HepG2 (cell line): ENCODE results near the gene TMEM187. TPM values are rescaled to one million over a fixed set of nuclear protein-coding genes. Genes with fewer than 3 reads are reported as not detected.

ENCODE experiments used
- ATAC-seq: fragments of 200-7000 bp; cut with Tn5 transposase; 3 replicates; pipeline ENCODE4 v1.9.1; 2020; ENCODE audit warnings: mild to moderate bottlenecking, moderate library complexity
- BruUV-seq: library from RNA; stranded (reverse); fragments of 400-500 nt; replicated peaks from 2 replicates; lab custom pipeline; 2021; lab: Mats Ljungman, UMichigan
- CTCF ChIA-PET: fragments of 300-600 bp; formaldehyde crosslinking; extraction: SDS; loops from one replicate; lab custom pipeline; 2021; ENCODE audit warnings: low total read pairs, inconsistent platforms, low intra/inter-chr PET ratio; lab: Yijun Ruan, JAX
- POLR2A ChIA-PET: fragments of 350-600 bp; sonication (Branson Sonifier 250); formaldehyde crosslinking; loops from one replicate; lab custom pipeline; 2020; ENCODE audit warnings: antibody characterized with exemption, inconsistent platforms; lab: Yijun Ruan, JAX
- DNase-seq: peaks from one replicate; pipeline ENCODE4 v3.0.0-alpha.2; 2015; ENCODE audit warnings: low spot score
- FAIRE-seq: peaks from 3 replicates; lab custom pipeline; 2011; peaks lifted over from hg19 to GRCh38; lab: Jason Lieb, UNC
- H2AFZ ChIP-seq: one replicate; pipeline ENCODE4 v1.6.1; 2011; ENCODE audit warnings: low read length, inconsistent platforms
- H3K27ac ChIP-seq: fragments of 300-600 bp; 3 replicates; pipeline ENCODE4 v1.8.0; 2011; ENCODE audit warnings: mixed run types, mild to moderate bottlenecking, mixed read lengths, low read length, inconsistent platforms; ENCODE audit not compliant: insufficient read depth; ENCODE audit errors: extremely low read length
- H3K27me3 ChIP-seq, 2 experiments: fragments of 200-600 bp in 1 of 2; 2 replicates in 1 of 2; 3 replicates in 1 of 2; pipeline versions ENCODE4 v1.6.0 to v1.8.0; 2011; ENCODE audit warnings: low read length in 2 of 2, mild to moderate bottlenecking in 2 of 2, moderate library complexity in 2 of 2, inconsistent platforms in 1 of 2; ENCODE audit not compliant: insufficient read depth in 2 of 2, control insufficient read depth in 1 of 2
- H3K36me3 ChIP-seq, 2 experiments: fragments of 200-600 bp in 1 of 2; replicated peaks in 1 of 2; 2 replicates in 1 of 2; 3 replicates in 1 of 2; pipeline versions ENCODE4 v1.5.1 to v1.8.0; 2011; ENCODE audit warnings: low read length in 2 of 2, inconsistent platforms in 1 of 2; ENCODE audit not compliant: insufficient read depth in 2 of 2, control insufficient read depth in 1 of 2
- H3K4me1 ChIP-seq: 2 replicates; pipeline ENCODE4 v1.5.1; 2012; ENCODE audit warnings: low read length, inconsistent platforms; ENCODE audit not compliant: insufficient read depth
- H3K4me2 ChIP-seq: 2 replicates; pipeline ENCODE4 v1.6.0; 2011; ENCODE audit warnings: low read depth, low read length, inconsistent platforms
- H3K4me3 ChIP-seq, 3 experiments: fragments of 200-600 bp in 1 of 3; sonication (generic), shearing (Covaris generic) in 1 of 3; replicated peaks in 1 of 3; 2 replicates each; pipeline ENCODE4 v1.5.1; 2011 to 2016; ENCODE audit warnings: low read length in 3 of 3, inconsistent platforms in 2 of 3, low read depth in 2 of 3, mild to moderate bottlenecking in 2 of 3, control low read depth in 1 of 3, mixed read lengths in 1 of 3; ENCODE audit not compliant: insufficient read depth in 1 of 3
- H3K79me2 ChIP-seq: one replicate; pipeline ENCODE4 v1.6.1; 2011; ENCODE audit warnings: low read length, inconsistent platforms; ENCODE audit not compliant: insufficient read depth
- H3K9ac ChIP-seq: 2 replicates; pipeline ENCODE4 v1.6.0; 2011; ENCODE audit warnings: mild to moderate bottlenecking, low read depth, low read length, inconsistent platforms; ENCODE audit not compliant: insufficient read depth
- H3K9me3 ChIP-seq: 2 replicates; pipeline ENCODE4 v1.5.1; 2012; ENCODE audit warnings: mild to moderate bottlenecking, low read length
- H4K20me1 ChIP-seq: 2 replicates; pipeline ENCODE4 v1.6.0; 2011; ENCODE audit warnings: inconsistent platforms, mild to moderate bottlenecking, low read length, moderate library complexity; ENCODE audit not compliant: insufficient read depth
- CBX1 ChIP-seq: IDR thresholded peaks from one replicate; pipeline ENCODE4 v1.6.1; 2016; ENCODE audit warnings: antibody characterized with exemption, low read depth
- NFE2L2 ChIP-seq: fragments of 150-350 bp; IDR thresholded peaks from 2 replicates; pipeline ENCODE4 v1.6.1; 2014; ENCODE audit warnings: low read length
- TBX3 ChIP-seq: fragments of 450-650 bp; IDR thresholded peaks from 2 replicates; pipeline ENCODE4 v1.6.1; 2017; ENCODE audit warnings: antibody characterized with exemption, mild to moderate bottlenecking, inconsistent platforms, borderline replicate concordance
- ZFP82 ChIP-seq: sonication (generic); formaldehyde crosslinking; IDR thresholded peaks from 2 replicates; pipeline ENCODE4 v1.5.1; 2020; ENCODE audit warnings: mild to moderate bottlenecking, missing genetic modification reagents, borderline replicate concordance
- WGBS: methylation state at CpG from one replicate; pipeline ENCODE4 v1.1.6; 2017; ENCODE audit warnings: low lambda C conversion rate; 5-methylcytosine and 5-hydroxymethylcytosine counted together
- in situ Hi-C: cut with HindIII; loops from 2 replicates; pipeline ENCODE4 v1.10.0; 2017; ENCODE audit warnings: low pct_unique_long_range_greater_than_20kb; ENCODE audit not compliant: extremely low pct_ligation_motif_present
- intact Hi-C: fragments of 100-400 bp; cut with micrococcal nuclease; formaldehyde crosslinking; loops from one replicate; pipeline ENCODE4 v1.10.0; 2022; ENCODE audit not compliant: unreplicated experiment
- polyA plus RNA-seq, 8 experiments: library from polyadenylated mRNA; depleted of rRNA in 3 of 8; stranded (reverse) in 7 of 8; unstranded in 1 of 8; fragments of >200 nt; fragmentation: Illumina TruSeq in 4 of 8; extraction: Trizol in 4 of 8; gene quantifications; 2 replicates each; pipeline versions ENCODE4 v1.2.1 to v1.2.3, GENCODE V29; 2011 to 2016; ENCODE audit warnings: low read depth in 4 of 8, missing spikeins in 1 of 8, mixed read lengths in 1 of 8; ENCODE audit not compliant: insufficient read depth in 1 of 8
- total RNA-seq, 5 experiments: library from RNA; depleted of rRNA; stranded (reverse); fragments of >200 nt; fragmentation: Illumina TruSeq; extraction: Trizol; gene quantifications; 2 replicates each; pipeline ENCODE4 v1.2.3, GENCODE V29; 2016; ENCODE audit warnings: low read depth in 1 of 5
- TF ChIP-seq, protein P1 (sequence below): sonication (generic); formaldehyde crosslinking; IDR thresholded peaks from 2 replicates; pipeline ENCODE4 v1.5.1; 2020; ENCODE audit warnings: mild to moderate bottlenecking, missing genetic modification reagents, moderate library complexity

Gene TMEM187
- total and polyA plus RNA-seq, 2 of the 13 experiments (the other 11 are each of a cell fraction or from before 2014, with no cell fraction given) = 2.2 to 6.2 TPM

DNA sequence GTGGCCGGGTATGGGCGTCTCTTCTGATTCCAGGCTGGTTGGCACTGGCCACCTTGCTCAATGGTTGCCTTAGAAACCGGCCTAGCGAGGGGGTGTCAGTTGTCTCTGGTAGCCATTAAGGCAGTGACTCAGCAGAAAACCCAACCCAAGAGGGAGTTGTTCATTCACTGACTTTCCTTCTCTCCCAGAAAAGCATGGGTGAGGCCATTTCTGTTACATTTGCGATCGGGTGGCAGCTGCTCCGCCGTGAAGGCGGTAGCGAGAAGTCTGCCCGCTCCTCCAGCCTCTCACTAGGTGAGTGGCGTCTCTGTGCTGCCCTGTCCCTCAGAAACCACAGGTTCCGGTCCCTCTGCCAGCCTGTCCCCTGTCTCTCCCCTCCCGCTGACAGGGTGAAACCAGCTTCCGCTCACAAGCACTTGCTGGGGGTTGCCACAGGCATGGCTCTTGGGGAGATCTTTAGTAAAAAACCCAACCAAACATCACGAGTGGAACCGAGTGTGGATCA lies 29.7 kb downstream of the TMEM187 start:
- in situ Hi-C loops (no loop called here), intact Hi-C loops (no loop called here)

More for the DNA sequence above, 29.7 kb downstream of the TMEM187 start:
- Histone ChIP-seq H3K27ac (no peak overlapping the region), H3K27me3 (no peaks in the 10 kb centered on the region), H3K4me3 (no peak overlapping the region), H3K79me2 (no peaks in the 10 kb centered on the region), H2AFZ (no peak overlapping the region), H4K20me1 (no peaks in the 10 kb centered on the region), H3K4me2 (no peak overlapping the region), H3K9me3 (no peaks in the 10 kb centered on the region), H3K4me1 (no peaks in the 10 kb centered on the region), H3K36me3 (no peaks in the 10 kb centered on the region), H3K9ac (no peak overlapping the region)
- CTCF ChIA-PET = no interaction called here
- no TSS peak for BruUV-seq
- no peak for DNase-seq
- POLR2A ChIA-PET = no interaction called here
- 100% methylated on average over 7 of the region's 17 CpGs for WGBS
- peak; percentile 87 for TF ChIP-seq NFE2L2
- TF ChIP-seq CBX1 = no peak
- TF ChIP-seq ZFP82 = no peak
- TF ChIP-seq, protein P1, sequence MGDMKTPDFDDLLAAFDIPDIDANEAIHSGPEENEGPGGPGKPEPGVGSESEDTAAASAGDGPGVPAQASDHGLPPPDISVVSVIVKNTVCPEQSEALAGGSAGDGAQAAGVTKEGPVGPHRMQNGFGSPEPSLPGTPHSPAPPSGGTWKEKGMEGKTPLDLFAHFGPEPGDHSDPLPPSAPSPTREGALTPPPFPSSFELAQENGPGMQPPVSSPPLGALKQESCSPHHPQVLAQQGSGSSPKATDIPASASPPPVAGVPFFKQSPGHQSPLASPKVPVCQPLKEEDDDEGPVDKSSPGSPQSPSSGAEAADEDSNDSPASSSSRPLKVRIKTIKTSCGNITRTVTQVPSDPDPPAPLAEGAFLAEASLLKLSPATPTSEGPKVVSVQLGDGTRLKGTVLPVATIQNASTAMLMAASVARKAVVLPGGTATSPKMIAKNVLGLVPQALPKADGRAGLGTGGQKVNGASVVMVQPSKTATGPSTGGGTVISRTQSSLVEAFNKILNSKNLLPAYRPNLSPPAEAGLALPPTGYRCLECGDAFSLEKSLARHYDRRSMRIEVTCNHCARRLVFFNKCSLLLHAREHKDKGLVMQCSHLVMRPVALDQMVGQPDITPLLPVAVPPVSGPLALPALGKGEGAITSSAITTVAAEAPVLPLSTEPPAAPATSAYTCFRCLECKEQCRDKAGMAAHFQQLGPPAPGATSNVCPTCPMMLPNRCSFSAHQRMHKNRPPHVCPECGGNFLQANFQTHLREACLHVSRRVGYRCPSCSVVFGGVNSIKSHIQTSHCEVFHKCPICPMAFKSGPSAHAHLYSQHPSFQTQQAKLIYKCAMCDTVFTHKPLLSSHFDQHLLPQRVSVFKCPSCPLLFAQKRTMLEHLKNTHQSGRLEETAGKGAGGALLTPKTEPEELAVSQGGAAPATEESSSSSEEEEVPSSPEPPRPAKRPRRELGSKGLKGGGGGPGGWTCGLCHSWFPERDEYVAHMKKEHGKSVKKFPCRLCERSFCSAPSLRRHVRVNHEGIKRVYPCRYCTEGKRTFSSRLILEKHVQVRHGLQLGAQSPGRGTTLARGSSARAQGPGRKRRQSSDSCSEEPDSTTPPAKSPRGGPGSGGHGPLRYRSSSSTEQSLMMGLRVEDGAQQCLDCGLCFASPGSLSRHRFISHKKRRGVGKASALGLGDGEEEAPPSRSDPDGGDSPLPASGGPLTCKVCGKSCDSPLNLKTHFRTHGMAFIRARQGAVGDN = peak; percentile 12; the same call in 1 of the 2 replicates
- no peak for TF ChIP-seq TBX3
- no peak for FAIRE-seq
- no peak for ATAC-seq
